B cell (primary cell): ENCODE measurements around the gene ATG4D. TPM values are rescaled to one million over a fixed set of nuclear protein-coding genes. Genes with fewer than 3 reads are reported as not detected.

Experiments
- ATAC-seq: fragments of 200-7000 bp; cut with Tn5 transposase; one replicate; pipeline ENCODE4 v1.10.0; 2021; ENCODE audit warnings: low read depth, mild to moderate bottlenecking, moderate number of reproducible peaks, moderate library complexity
- CTCF ChIA-PET: fragments of 350-600 bp; sonication (Branson Sonifier 250); formaldehyde crosslinking; loops from one replicate; lab custom pipeline; 2021; ENCODE audit warnings: antibody characterized with exemption, inconsistent platforms; lab: Charles Lee
- POLR2A ChIA-PET: fragments of 350-600 bp; sonication (Branson Sonifier 250); formaldehyde crosslinking; loops from one replicate; lab custom pipeline; 2021; ENCODE audit warnings: antibody characterized with exemption; lab: Charles Lee
- DNase-seq: peaks from one replicate; pipeline ENCODE4 v3.0.0; 2013
- H2AFZ ChIP-seq: 2 replicates; pipeline ENCODE4 v1.6.1; 2012; ENCODE audit warnings: mild to moderate bottlenecking, low read depth, low read length; ENCODE audit not compliant: insufficient read depth, poor library complexity, severe bottlenecking
- H3K27ac ChIP-seq, 2 donors: 1 replicate in 1 of 2; 2 replicates in 1 of 2; pipeline ENCODE4 v1.5.1; 2012 to 2013; ENCODE audit warnings: low read length in 2 of 2, mild to moderate bottlenecking in 2 of 2, moderate library complexity in 1 of 2
- H3K27me3 ChIP-seq, 4 experiments: fragments of 200-600 bp in 1 of 4; sonication (generic) in 1 of 4; replicated peaks in 1 of 4; 1 replicate in 2 of 4; 2 replicates in 2 of 4; pipeline versions ENCODE4 v1.6.1 to v1.7.0; 2013 to 2016; ENCODE audit warnings: low read length in 3 of 4, mild to moderate bottlenecking in 2 of 4, mixed read lengths in 1 of 4, moderate library complexity in 1 of 4; ENCODE audit not compliant: insufficient read depth in 4 of 4, control insufficient read depth in 3 of 4; ENCODE audit errors: control extremely low read depth in 1 of 4
- H3K36me3 ChIP-seq, 2 experiments: replicated peaks in 1 of 2; 1 replicate in 1 of 2; 2 replicates in 1 of 2; pipeline versions ENCODE4 v1.6.1 to v1.7.1; 2013; ENCODE audit warnings: low read length in 1 of 2; ENCODE audit not compliant: insufficient read depth in 2 of 2, control insufficient read depth in 1 of 2; ENCODE audit errors: control extremely low read depth in 1 of 2, extremely low read depth in 1 of 2
- H3K4me1 ChIP-seq, 2 donors: fragments of 200-600 bp in 1 of 2; sonication (generic) in 1 of 2; 1 replicate in 1 of 2; 2 replicates in 1 of 2; pipeline versions ENCODE4 v1.5.1 to v1.6.1; 2013 to 2017; ENCODE audit warnings: low read length in 2 of 2; ENCODE audit not compliant: control insufficient read depth in 2 of 2, insufficient read depth in 2 of 2
- H3K4me2 ChIP-seq: replicated peaks from 2 replicates; pipeline ENCODE3; 2012; ENCODE audit warnings: mild to moderate bottlenecking, low read depth, low read length; ENCODE audit not compliant: poor library complexity, severe bottlenecking
- H3K4me3 ChIP-seq, 5 experiments: fragments of 200-600 bp in 1 of 5; sonication (generic) in 1 of 5; 1 replicate in 3 of 5; 2 replicates in 2 of 5; pipeline versions ENCODE4 v1.5.1 to v1.7.0; 2011 to 2016; ENCODE audit warnings: low read length in 4 of 5, mild to moderate bottlenecking in 4 of 5, low read depth in 2 of 5, control low read depth in 1 of 5, moderate library complexity in 1 of 5; ENCODE audit not compliant: insufficient read depth in 1 of 5; ENCODE audit errors: control extremely low read depth in 1 of 5, extremely low read depth in 1 of 5
- H3K79me2 ChIP-seq: fragments of 200-600 bp; sonication (generic); one replicate; pipeline ENCODE4 v1.6.0; 2016; ENCODE audit warnings: low read length; ENCODE audit not compliant: control insufficient read depth, insufficient read depth
- H3K9ac ChIP-seq: fragments of 200-600 bp; sonication (generic); 2 replicates; pipeline ENCODE4 v1.6.1; 2017; ENCODE audit warnings: mild to moderate bottlenecking, low read length, moderate library complexity
- H3K9me3 ChIP-seq, 3 donors: one replicate each; pipeline versions ENCODE4 v1.6.1 to v1.7.1; 2013; ENCODE audit warnings: low read length in 2 of 3; ENCODE audit not compliant: control insufficient read depth in 2 of 3, insufficient read depth in 1 of 3; ENCODE audit errors: control extremely low read depth in 1 of 3
- H4K20me1 ChIP-seq: 2 replicates; pipeline ENCODE4 v1.6.0; 2012; ENCODE audit warnings: mild to moderate bottlenecking, low read length; ENCODE audit not compliant: insufficient read depth, control insufficient read depth, poor library complexity, severe bottlenecking
- H3K27ac Mint-ChIP-seq: one replicate; pipeline ENCODE4 v1.8.0; 2021; ENCODE audit warnings: mixed read lengths
- H3K27me3 Mint-ChIP-seq: one replicate; pipeline ENCODE4 v1.8.0; 2021; ENCODE audit warnings: mixed read lengths
- H3K4me1 Mint-ChIP-seq: one replicate; pipeline ENCODE4 v1.8.0; 2021; ENCODE audit warnings: mixed read lengths
- H3K4me3 Mint-ChIP-seq: one replicate; pipeline ENCODE4 v1.8.0; 2021; ENCODE audit warnings: mixed read lengths
- H3K9me3 Mint-ChIP-seq: one replicate; pipeline ENCODE4 v1.8.0; 2022; ENCODE audit warnings: mixed read lengths; ENCODE audit not compliant: insufficient read depth
- CTCF ChIP-seq: fragments of 200-600 bp; IDR thresholded peaks from one replicate; pipeline ENCODE4 v1.8.0; 2022; ENCODE audit warnings: antibody characterized with exemption, mild to moderate bottlenecking
- EZH2 ChIP-seq: IDR thresholded peaks from 2 replicates; pipeline ENCODE4 v1.6.1; 2012; ENCODE audit warnings: borderline replicate concordance, low read depth, mild to moderate bottlenecking, moderate library complexity, low read length; ENCODE audit not compliant: insufficient read depth, poor library complexity, severe bottlenecking
- WGBS: methylation state at CpG from one replicate; pipeline ENCODE4 v1.1.5; 2013; ENCODE audit warnings: missing lambda C conversion rate; ENCODE audit not compliant: insufficient coverage; 5-methylcytosine and 5-hydroxymethylcytosine counted together
- intact Hi-C: fragments of 100-400 bp; cut with micrococcal nuclease; formaldehyde crosslinking; loops from one replicate; pipeline ENCODE4 v1.10.0; 2022
- polyA plus RNA-seq: library from polyadenylated mRNA; depleted of rRNA; stranded (reverse); fragments of >200 nt; gene quantifications from 2 replicates; pipeline ENCODE4 v1.2.3, GENCODE V29; 2012
- total RNA-seq, 2 donors: library from RNA; stranded (reverse); fragments of 120-200 nt in 1 of 2; gene quantifications; 1 replicate in 1 of 2; 2 replicates in 1 of 2; pipeline versions ENCODE4 v1.2.3 to v1.2.4, GENCODE V29; 2013 to 2022

The ATG4D gene
- total and polyA plus RNA-seq, 2 donors (not counting 1 experiment from before 2014, with no cell fraction given) = 58.8 to 75.5 TPM

GRCh38 chr19:10516064-10516385, 27.7 kb upstream of the ATG4D start:
- no peak overlapping the region for H3K4me3 Mint-ChIP-seq
- peaks cover 0 to 13% (median 0%) of the 10 kb centered on the region in 3 donors for H3K9me3 ChIP-seq
- no peaks in the 10 kb centered on the region for H3K9me3 Mint-ChIP-seq
- H3K79me2 ChIP-seq = no peaks in the 10 kb centered on the region
- ATAC-seq (no peak), DNase-seq (no peak)
- no peaks in the 10 kb centered on the region for H3K36me3 ChIP-seq
- H3K27me3 ChIP-seq = peaks cover 2 to 86% (median 45%) of the 10 kb centered on the region in 4 experiments
- intact Hi-C loops = no loop called here
- ChIA-PET POLR2A (no interaction called here), CTCF (interaction anchor here (1.4 kb wide), 1 partner anchor 10 kb away, joined by 4 read pairs; no protein-coding TSS in a partner anchor)
- H3K27ac Mint-ChIP-seq = no peak overlapping the region
- H3K27ac ChIP-seq = no peak overlapping the region
- H3K4me2 ChIP-seq = no peak overlapping the region
- no peaks in the 10 kb centered on the region for H4K20me1 ChIP-seq
- no peak overlapping the region for H2AFZ ChIP-seq
- no peak for TF ChIP-seq EZH2
- no peak for TF ChIP-seq CTCF
- peaks cover 34 to 39% of the 10 kb centered on the region in 2 donors for H3K4me1 ChIP-seq
- H3K4me1 Mint-ChIP-seq = peaks cover 36% of the 10 kb centered on the region
- H3K27me3 Mint-ChIP-seq = peaks cover 53% of the 10 kb centered on the region
- no peak overlapping the region for H3K9ac ChIP-seq
- no peak overlapping the region for H3K4me3 ChIP-seq
- 78% methylated on average over 3 of the region's 5 CpGs for WGBS

GRCh38 chr19:10516671-10517286, 26.9 kb upstream of the ATG4D start:
- POLR2A ChIA-PET = interaction anchor here (0.7 kb wide), 1 partner anchor 127 kb away, joined by 14 read pairs; no protein-coding TSS in a partner anchor
- peak overlapping the region; percentile 55 for H3K4me2 ChIP-seq
- H3K4me1 Mint-ChIP-seq = peaks cover 36% of the 10 kb centered on the region
- H3K27me3 Mint-ChIP-seq = peaks cover 53% of the 10 kb centered on the region
- no peaks in the 10 kb centered on the region for H3K79me2 ChIP-seq
- H3K27ac ChIP-seq = no peak overlapping the region
- peaks cover 34 to 39% of the 10 kb centered on the region in 2 donors for H3K4me1 ChIP-seq
- peaks cover 2 to 87% (median 45%) of the 10 kb centered on the region in 4 experiments for H3K27me3 ChIP-seq
- intact Hi-C loops = no loop called here
- TF ChIP-seq CTCF (no peak), EZH2 (no peak)
- peak overlapping the region; percentile 5 for H3K27ac Mint-ChIP-seq
- peaks cover 0 to 13% (median 0%) of the 10 kb centered on the region in 3 donors for H3K9me3 ChIP-seq
- H3K4me3 Mint-ChIP-seq = peak overlapping the region; percentile 47
- H3K9ac ChIP-seq = no peak overlapping the region
- CTCF ChIA-PET = interaction anchor here (0.7 to 1.5 kb wide), 3 partner anchors 8 to 17 kb away, joined by 3 to 5 read pairs (median 4); no protein-coding TSS in a partner anchor
- H3K36me3 ChIP-seq = no peaks in the 10 kb centered on the region
- WGBS = 53% methylated on average over 7 of the region's 10 CpGs
- no peaks in the 10 kb centered on the region for H4K20me1 ChIP-seq
- no peak overlapping the region for H2AFZ ChIP-seq
- no peaks in the 10 kb centered on the region for H3K9me3 Mint-ChIP-seq
- no peak for DNase-seq
- ATAC-seq = no peak
- H3K4me3 ChIP-seq = peak overlapping the region in 1 of 5 experiments; percentile 14
